Globus pallidus (tissue), 1 donor: ENCODE results near the gene SLC22A2.
"Not testable (repeated sequence)": the region's sequence is repeated elsewhere in the genome, so short reads cannot be mapped to it uniquely, and the experiment has no call there.

Source experiments
- DNase-seq: peaks from one replicate; pipeline ENCODE4 v3.0.0-alpha.2; 2015; ENCODE audit warnings: low spot score

Gene SLC22A2

DNA sequence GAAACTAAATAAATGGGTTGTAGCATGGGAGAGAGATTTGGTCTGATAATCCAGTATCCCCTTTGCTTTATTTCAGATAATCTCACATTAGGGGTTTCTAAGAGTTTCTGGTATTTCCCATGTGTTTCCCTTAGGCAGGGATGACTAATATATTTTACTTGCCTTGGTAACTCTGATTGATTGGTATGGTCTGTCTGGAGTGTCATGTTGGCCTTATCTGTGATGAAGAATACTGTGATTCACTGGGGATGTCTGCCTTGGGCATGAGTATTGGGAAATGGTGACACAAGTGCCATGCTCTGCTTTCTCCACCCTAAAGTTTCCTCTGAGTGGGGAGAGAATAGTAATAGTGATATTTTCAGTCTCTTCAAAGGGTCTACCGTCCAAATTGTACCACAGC lies 10.1 kb downstream of the SLC22A2 start:
- no peak for DNase-seq

DNA sequence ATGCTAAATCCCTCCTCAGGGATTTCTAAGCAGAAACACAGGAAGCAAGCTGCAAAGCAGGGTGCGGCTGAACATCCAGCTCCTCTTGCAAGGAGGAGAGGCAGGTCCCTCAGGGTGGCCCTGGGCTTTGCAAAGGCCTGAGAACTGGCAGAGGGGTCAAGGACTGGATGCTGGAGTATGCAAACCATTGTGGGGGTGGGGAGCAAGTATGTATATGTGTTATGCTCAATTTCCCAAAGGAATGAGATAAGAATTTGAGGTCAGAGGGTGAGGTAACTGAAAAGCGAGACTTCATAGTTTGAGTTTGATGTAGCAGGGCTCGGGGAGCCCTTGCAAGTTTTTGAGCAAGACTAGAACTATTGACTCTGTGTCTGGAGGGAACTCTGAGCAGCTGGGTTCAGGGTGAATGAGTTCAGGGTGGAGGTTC lies 11.2 kb downstream of the SLC22A2 start:
- DNase-seq = no peak

DNA sequence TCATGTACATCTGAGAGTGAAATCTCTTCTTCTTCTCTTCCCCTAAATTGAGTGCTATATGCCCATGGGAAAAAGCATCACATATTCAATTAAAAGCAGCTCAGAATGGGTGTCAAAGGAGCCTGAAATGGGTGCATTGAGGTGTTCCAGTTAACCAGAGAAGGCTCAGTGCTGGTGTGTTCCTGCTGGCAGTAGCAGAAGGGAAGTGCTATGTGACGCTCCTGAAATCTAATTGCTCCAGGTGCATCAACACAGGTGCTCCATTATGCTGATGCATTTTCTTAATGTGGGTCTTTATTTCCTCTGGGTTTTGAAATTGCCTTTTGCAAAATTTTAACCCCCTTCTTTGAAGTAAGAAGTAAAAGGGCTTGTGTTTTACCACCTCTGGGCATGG lies 17.9 kb downstream of the SLC22A2 start:
- no peak for DNase-seq

DNA sequence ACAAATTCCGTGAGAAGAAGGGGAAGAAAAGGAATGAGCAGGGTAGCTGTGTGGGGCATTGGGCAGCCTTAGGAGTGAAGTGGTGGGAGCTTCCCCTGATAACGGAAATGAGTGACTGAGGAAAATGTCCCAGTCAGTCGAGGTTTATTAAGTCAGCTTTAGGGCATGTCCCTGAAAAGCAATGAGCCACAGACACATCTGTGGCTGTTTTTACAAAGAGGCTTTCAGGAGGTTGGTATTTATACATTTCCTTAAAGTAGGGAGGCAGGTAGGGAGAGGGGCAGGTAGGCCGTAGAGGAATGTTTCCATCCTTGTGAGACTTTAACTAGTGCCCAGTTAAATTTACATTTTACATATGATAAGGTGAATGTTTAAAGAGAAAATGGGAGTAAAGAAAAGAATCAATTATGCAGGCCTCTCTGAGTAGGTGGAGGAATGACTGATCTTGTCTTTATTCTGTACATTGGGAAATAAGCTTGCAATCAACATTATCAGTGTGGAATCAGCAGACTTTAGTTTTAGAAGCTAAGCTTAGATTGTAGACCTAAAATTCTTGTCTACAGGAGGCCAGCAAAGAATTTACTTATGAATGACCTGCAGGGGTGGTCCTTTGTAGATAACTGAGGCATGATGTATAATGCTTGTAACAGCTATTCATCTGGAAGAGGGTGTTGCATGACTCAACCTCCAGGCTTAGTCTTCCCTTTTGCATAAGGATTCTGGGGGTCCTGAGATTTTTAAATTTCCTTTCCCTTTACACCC lies 18.5 kb downstream of the SLC22A2 start:
- no peak for DNase-seq

DNA sequence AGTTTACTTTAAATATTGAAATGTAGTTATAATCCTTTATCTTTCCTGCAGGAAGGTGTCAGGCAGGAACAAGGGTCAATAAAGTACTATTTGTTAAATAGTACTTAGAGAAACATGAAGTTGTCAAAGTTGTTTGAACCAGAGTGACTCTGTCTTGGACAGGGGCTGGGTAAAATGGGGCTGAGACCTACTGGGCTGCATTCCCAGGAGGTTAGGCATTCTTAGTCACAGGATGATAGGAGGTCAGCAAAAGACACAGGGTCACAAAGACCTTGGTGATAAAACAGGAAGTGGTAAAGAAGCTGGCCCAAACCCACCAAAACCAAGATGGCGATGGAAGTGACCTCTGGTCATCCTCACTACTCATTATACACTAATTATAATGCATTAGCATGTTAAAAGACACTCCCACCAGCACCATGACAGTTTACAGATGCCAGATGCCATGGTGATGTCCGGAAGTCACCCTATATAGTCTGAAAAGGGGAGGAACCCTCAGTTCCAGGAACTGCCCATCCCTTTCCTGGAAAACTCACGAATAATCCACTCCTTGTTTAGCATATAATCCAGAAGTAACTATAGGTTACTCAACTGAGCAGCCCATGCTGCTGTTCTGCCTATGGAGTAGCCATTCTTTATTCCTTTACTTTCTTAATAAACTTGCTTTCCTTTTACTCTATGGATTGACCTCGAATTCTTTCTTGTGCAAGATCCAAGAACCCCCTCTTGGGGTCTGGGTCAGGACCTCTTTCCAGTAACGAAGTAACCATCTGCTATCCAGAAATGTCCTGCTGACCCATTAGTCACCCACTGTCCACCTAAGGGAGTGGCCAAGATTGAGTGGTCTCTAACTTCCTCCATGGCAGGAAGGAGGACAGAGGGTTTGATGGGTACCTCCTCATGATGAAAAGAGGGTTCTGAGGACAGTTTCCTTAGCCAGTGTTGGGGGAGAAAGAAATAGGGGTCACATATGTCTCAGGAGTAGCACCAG lies 19.6 kb downstream of the SLC22A2 start:
- DNase-seq = no peak

DNA sequence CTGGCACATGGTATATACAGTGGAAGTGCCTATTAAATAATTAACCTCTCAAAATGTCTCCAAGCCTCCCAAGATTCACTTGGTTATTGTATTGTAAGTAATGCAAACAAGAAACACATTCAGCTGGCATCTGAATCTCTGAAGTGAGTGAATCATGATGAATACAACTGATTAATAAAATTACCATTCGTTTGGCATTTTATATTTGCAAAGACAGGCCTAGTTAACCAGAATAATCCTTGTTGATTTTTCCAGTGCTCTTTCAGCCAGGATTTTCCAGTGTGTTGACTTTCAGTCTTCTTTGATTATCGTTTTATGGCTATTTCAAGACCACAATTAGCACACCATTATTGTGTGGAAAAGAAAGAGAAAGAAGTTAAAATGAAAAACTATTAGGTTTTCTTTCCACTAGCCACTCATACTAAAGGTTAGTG lies 20.3 kb downstream of the SLC22A2 start:
- DNase-seq = no peak

DNA sequence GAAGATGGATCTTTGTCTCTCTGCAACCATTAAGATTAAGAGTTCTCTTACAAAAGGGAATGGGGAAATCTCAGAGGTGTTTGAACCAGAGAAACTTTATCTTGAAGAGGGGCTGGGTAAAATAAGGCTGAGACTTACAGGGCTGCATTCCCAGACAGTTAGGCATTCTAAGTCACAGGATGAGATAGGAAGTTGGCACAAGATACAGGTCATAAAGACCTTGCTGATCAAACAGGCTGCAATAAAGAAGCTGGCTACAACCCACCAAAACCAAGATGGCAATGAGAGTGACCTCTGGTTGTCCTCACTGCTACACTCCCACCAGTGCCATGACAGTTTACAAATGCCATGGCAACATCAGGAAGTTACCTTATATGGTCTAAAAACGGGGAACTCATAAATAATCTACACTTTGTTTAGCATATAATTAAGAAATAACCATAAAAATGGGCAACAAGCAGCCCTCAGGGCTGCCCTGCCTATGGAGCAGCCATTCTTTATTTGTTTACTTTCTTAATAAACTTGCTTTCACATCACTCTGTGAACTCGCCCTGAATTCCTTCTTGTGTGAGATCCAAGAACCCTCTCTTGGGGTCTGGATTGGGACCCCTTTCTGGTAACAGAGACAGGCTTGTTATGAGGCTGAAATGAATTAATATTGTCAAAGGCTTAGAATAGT lies 20.9 kb downstream of the SLC22A2 start:
- DNase-seq = not testable (repeated sequence)

DNA sequence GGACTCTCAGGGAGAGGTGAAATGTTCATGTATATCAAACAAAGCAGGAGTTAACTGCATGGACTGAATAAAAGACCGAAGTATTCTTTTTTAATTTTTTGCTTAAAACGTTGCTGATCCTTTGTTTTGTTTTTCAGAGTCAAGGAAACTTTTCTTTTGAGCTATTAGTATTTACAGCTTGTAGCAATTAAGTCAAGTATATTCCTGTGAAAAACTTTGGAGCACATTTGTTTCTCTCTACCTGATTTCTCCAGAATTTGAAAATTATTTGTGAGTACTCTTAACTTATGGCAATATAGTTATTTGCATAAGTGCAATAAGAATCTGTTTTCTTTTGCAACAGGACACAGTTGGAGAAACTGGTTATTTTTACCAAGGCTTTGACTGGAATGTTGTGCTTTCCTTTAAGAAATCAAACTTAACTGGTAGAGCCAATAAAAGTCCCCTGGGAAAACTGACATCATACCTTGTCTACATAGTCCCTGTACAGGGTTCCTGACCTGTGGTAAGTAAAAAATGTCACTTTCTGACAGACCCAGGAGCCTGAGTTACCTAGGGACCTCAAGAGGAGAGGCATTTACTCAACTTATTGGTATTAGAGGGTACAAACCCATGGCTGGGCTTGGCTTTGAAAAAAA lies 22.3 kb downstream of the SLC22A2 start:
- not testable (repeated sequence) for DNase-seq

DNA sequence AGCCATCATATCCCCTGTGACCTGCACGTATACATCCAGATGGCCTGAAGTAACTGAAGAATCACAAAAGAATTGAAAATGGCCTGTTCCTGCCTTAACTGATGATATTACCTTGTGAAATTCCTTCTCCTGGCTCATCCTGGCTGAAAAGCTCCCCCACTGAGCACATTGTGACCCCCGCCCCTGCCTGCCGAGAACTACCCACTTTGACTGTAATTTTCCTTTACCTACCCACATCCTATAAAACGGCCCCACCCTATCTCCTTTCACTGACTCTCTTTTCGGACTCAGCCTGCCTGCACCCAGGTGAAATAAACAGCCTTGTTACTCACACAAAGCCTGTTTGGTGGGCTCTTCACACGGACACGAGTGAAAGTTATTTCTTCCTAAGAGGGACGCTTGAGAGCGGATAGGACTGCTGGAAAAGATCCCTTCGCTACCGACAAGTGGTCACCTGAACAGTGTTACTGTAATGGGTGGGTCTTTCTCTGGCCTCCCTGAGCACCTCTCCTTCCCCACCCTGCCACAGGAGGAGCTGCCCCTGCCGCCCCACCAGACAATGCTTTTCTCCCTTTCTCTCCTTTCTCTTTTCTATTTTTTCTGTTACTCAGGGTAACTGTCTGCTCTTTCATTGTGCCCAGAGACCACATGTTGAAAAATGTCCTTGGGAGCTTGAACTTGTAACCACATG lies 24.5 kb downstream of the SLC22A2 start:
- DNase-seq = not testable (repeated sequence)

DNA sequence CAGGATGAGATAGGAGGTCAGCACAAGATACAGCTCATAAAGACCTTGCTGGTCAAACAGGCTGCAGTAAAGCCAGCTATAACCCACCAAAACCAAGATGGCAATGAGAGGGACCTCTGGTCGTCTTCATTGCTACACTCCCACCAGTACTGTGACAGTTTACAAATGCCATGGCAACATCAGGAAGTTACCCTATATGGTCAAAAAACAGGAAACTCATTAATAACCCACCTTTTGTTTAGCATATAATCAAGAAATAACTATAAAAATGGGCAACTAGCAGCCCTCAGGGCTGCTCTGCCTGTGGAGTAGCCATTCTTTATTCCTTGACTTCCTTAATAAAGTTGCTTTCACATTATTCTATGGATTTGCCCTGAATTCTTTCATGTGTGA lies 30.9 kb downstream of the SLC22A2 start:
- no peak for DNase-seq

DNA sequence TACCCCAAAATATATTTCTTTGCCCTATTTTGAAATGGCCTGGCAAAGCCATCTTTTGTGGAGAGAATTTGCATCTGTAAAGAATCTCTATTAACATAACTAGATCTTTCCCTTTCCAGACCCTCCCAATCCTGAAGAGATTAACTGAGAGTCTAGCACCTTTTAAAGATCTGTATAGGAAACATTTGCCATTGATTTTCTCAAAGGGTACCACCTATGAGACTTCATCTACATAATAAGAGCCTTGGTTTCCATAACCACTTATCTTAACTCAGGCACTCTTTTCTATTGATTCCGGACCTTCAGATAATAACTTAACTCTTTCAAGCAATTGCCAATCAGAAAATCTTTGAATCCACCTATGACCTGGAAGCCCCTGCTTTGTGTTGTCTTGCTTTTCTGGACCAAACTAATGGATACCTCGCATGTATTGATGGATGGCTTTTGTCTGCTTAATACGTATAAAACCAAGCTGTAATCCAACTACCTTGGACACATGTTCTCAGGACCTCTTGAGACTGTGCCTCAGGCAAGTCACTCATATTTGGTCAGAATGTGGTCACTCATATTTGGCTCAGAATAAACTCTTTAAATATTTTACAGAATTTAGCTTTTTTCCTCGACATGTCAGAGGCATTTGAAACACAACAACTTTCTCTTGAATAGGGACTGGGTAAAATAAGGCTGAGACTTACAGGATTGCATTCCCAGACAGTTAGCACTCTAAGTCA lies 31.4 kb downstream of the SLC22A2 start:
- no peak for DNase-seq

DNA sequence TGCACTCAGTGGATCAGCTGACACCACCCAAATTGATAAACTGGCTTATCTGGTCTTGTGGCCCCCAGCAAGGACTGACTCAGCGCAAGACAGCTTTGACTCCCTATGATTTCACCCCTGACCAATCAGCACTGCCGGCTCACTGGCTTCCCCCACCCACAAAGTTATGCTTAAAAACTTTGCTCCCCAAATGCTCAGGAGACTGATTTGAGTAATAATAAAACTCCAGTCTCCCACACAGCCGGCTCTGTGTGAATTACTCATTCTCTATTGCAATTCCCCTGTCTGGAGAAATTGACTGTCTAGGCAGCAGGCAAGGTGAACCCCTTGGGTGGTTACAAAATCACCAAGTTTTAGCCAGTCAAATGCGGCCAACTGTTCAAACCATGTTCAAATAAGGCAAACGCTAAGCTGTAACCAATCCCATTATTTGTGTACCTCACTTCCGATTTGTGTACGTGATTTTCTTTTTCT lies 32.5 kb downstream of the SLC22A2 start:
- no peak for DNase-seq

DNA sequence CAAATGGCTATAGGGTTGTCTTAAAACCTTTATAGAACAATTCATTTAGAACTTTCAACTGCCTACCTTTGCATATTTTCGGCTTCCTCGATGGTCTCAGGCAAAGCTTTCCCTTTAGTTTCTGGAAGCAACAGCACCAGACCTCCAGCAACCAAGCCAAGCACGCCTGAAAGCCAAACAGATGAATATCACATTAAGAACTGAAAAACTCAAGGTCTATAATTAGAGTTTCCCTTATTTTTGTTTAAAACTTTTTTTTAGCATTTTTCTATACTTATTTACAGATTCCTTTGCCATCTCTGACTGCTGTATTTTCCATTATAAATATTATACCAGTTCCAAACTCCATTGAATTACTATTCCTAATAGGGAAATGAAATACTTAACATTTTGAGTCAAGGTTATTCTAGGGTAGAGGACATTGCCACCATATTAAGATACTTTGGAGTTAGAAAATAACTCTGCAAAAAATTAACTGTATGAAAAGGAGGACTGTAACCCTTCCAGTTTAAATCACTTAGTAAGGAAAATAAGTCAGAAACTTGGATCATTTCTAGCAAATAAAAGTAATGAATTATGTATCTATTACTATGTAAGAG lies 33.9 kb downstream of the SLC22A2 start:
- no peak for DNase-seq

DNA sequence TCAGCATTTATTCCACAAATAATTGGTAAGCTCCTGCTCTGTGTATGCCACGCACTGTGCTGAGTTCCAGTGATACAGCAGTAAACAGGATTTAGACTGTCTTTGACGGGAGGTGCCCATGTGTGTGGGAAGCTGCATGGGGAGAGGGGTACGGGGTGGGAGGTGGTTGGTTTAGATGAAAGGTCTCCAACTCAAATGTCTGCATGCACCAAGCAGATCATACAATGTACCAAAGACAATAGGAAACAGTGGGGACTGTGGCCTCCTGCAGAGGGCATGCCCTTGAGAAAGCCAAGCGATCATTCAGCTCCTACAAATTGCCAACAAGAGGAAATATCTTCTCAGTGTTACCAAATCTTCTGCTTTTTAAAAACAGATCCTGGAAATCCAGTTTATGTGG lies 36.1 kb downstream of the SLC22A2 start:
- DNase-seq = no peak

DNA sequence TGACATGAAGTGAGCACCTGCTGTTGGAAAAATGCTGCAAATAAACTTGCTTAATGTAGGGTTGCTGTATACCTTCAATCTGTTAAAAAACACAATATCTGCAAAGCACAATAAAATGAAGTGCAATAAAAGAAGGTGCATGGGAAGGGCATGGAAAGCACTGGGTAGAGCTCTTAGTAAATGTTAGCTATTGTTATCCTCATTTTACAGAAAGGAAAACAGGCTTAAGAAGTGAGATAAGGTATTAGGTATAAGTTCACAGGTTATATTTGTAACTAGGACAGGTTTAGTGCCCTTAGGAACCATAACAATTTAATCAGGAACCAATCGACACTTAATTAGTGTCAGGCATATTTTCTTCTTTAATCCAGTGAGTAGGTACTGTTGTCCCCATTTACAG lies 36.7 kb downstream of the SLC22A2 start:
- DNase-seq = no peak

DNA sequence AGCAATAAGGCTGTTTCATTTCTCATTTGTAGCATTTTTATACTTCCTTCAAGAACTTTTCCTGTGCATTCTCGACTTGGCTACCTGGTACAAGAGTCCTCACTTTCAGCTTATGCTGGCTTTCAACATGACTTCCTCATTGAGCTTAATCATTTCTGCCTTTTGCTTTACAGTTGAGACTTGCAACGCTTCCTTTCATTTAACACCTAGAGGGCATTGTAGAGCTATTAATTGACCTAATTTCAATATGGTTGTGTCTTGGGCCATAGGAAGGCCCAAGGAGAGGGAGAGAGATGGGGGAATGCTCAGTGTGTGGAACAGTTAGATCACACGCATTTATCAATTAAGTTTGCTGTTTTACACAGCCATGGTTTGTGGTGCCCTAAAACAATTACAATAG lies 37.2 kb downstream of the SLC22A2 start:
- no peak for DNase-seq

DNA sequence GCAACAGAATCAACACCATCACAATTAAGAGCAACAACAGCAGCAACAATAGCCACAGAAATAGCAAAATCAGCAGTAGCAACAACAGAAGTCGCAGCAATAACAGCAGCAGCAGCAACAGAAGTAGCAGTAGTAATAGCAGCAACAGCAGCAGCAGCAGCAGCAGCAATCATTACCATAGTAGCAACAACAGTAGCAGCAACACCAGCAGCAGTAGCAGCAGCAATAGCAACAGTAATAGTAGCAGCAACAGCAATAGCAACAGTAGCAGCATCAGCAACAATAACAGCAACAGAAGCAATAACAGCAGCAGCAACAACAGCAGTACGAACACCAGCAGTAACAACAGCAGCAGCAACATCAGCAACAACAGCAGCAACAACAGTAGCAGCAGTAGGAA lies 39.8 kb downstream of the SLC22A2 start:
- no peak for DNase-seq

DNA sequence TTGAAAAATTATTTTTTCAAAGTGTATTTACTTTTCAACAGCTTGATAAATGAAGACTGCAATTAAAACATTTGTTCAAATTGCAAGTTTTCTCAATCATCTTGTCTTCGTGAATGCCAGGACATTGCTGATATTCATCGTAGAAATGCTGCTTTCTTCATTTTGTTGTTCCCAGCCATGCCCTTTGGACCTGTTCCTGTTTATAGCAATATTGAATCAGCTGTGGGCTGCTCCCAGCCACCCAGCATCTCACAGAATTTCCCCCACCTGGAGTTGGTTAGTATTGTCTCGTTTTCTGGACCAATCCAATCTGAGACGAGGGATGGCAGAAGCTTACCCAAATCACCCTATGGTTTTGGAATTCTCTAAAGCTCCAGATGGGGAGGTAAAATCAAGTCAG lies 40.8 kb downstream of the SLC22A2 start:
- DNase-seq = no peak

DNA sequence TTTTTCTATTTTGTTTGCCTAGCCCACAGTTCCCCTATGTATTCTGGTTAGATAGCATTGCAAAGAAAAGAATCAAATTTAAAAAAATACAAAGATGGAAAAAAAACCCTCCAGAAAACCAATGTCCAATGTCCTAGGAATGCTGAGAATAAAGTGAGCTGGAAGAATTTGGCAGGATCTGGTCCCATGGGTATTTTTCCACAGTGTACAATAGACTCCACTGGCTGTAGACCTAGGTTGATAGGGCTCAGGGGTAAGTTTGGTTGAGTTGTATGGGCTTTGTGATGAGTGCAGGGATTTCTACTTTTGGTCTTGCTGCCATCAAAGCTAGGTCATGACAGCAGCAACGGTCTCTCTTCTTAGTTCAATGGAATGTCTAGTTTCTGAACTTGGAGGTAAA lies 41.5 kb downstream of the SLC22A2 start:
- DNase-seq = no peak

DNA sequence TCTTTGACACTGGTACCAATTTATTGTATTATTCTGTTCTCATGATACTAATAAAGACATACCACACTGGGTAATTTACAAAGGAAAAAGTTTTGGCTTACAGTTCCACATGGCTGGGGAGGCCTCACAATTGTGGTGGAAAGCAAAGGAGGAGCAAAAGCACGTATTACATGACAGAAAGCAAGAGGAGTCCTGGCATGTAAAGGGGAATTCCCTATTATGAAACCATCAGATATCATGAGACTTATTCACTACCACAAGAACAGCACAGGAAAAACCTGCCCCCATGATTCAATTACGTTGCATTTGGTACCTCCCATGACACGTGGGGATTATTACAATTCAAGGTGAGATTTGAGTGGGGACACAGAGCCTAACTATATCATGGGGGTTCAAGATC lies 43.4 kb downstream of the SLC22A2 start:
- no peak for DNase-seq
